NT2/D1 (cell line): Measurements from ENCODE around the gene PPP3CA.

Experiments
- SUZ12 ChIP-seq: IDR thresholded peaks from 2 replicates; pipeline ENCODE4 v1.6.1; 2011; ENCODE audit not compliant: insufficient read length, insufficient read depth; ENCODE audit errors: extremely low read depth
- YY1 ChIP-seq: IDR thresholded peaks from 2 replicates; pipeline ENCODE4 v1.6.1; 2011; ENCODE audit not compliant: insufficient read length, insufficient read depth

DNA sequence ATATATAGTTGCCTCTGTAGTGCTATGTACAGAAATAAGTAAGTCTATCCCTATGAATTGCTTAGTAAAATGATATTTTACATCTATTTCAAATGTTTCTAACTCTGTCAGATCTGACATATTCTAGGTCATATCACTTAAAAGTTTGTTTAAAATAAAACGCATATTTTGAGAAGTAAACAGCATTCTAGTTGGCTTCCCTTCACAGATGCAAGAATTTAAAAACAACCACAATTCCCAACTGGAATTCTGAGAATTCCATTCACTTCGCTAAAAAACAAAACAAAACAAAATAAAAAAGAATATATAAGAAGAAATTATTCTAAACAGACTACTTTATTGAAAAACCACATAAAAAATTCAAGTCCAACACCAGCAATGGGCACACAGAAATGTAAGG lies 126.0 kb downstream of the PPP3CA start:
- TF ChIP-seq YY1 (no peak), SUZ12 (no peak)
